Activated B cell treated with CpG ODN at 0.5 μM for 24 hours (primary cell): ENCODE data around the gene COL16A1. TPM values are rescaled to one million over a fixed set of nuclear protein-coding genes. Genes with fewer than 3 reads are reported as not detected.

Experiments
- ATAC-seq: fragments of 200-7000 bp; cut with Tn5 transposase; one replicate; pipeline ENCODE4 v1.10.0; 2021; ENCODE audit warnings: low read depth, mild to moderate bottlenecking, moderate library complexity
- CTCF ChIA-PET: fragments of 350-600 bp; sonication (Branson Sonifier 250); formaldehyde crosslinking; loops from one replicate; lab custom pipeline; 2021; ENCODE audit warnings: antibody characterized with exemption; lab: Charles Lee
- POLR2A ChIA-PET: fragments of 350-600 bp; sonication (Branson Sonifier 250); formaldehyde crosslinking; loops from one replicate; lab custom pipeline; 2021; ENCODE audit warnings: antibody characterized with exemption; lab: Charles Lee
- DNase-seq: peaks from one replicate; pipeline ENCODE4 v3.0.0; 2022
- H3K27ac Mint-ChIP-seq: one replicate; pipeline ENCODE4 v1.8.0; 2020; ENCODE audit warnings: mixed read lengths
- H3K27me3 Mint-ChIP-seq: one replicate; pipeline ENCODE4 v1.8.0; 2021; ENCODE audit warnings: mixed read lengths
- H3K36me3 Mint-ChIP-seq: one replicate; pipeline ENCODE4 v1.8.0; 2021; ENCODE audit warnings: low read depth, mixed read lengths
- H3K4me1 Mint-ChIP-seq: one replicate; pipeline ENCODE4 v1.8.0; 2021; ENCODE audit warnings: mixed read lengths
- H3K4me3 Mint-ChIP-seq: one replicate; pipeline ENCODE4 v1.8.0; 2020; ENCODE audit warnings: mild to moderate bottlenecking, mixed read lengths
- H3K9me3 Mint-ChIP-seq: one replicate; pipeline ENCODE4 v1.8.0; 2020; ENCODE audit warnings: mixed read lengths
- intact Hi-C: fragments of 100-400 bp; cut with micrococcal nuclease; formaldehyde crosslinking; loops from one replicate; pipeline ENCODE4 v1.15.1; 2024
- total RNA-seq: library from RNA; stranded (reverse); gene quantifications from 2 replicates; pipeline ENCODE4 v1.2.3, GENCODE V29; 2022
- TF ChIP-seq, protein P1 (sequence below): fragments of 200-600 bp; IDR thresholded peaks from one replicate; pipeline ENCODE4 v1.8.0; 2022; ENCODE audit warnings: antibody characterized with exemption, mild to moderate bottlenecking

The COL16A1 gene
- total RNA-seq, 1 donor from 2014 or later, result 0.31 TPM

DNA sequence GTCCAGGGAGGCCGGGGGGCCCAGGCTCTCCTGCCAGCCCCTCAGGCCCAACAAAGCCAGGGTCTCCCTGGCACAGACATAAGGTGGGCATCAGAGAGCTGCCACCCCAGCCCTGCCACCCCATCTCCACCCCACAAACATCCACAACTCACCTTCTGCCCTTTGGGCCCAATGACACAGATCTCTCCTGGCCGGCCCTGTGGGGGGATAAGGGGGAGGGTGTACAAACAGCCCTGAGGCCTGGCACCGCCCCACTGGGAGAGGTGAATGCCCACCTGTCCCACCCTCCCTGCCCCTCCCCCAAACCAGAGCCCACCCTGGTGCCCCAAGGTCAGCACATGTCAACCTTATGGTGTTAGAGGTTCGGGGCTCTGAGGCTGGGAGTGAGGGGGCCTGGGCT is 12.4 kb downstream of the COL16A1 start:
- intact Hi-C loops, result no loop called here
- CTCF ChIA-PET, result no interaction called here
- no peak for ATAC-seq
- Mint-ChIP-seq H3K4me1 (no peaks in the 10 kb centered on the region), H3K27ac (no peak overlapping the region), H3K27me3 (peaks cover 18% of the 10 kb centered on the region), H3K36me3 (no peaks in the 10 kb centered on the region), H3K9me3 (no peaks in the 10 kb centered on the region), H3K4me3 (no peak overlapping the region)
- POLR2A ChIA-PET, result no interaction called here
- DNase-seq, result no peak
- TF ChIP-seq, protein P1, sequence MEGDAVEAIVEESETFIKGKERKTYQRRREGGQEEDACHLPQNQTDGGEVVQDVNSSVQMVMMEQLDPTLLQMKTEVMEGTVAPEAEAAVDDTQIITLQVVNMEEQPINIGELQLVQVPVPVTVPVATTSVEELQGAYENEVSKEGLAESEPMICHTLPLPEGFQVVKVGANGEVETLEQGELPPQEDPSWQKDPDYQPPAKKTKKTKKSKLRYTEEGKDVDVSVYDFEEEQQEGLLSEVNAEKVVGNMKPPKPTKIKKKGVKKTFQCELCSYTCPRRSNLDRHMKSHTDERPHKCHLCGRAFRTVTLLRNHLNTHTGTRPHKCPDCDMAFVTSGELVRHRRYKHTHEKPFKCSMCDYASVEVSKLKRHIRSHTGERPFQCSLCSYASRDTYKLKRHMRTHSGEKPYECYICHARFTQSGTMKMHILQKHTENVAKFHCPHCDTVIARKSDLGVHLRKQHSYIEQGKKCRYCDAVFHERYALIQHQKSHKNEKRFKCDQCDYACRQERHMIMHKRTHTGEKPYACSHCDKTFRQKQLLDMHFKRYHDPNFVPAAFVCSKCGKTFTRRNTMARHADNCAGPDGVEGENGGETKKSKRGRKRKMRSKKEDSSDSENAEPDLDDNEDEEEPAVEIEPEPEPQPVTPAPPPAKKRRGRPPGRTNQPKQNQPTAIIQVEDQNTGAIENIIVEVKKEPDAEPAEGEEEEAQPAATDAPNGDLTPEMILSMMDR, result no peak

DNA sequence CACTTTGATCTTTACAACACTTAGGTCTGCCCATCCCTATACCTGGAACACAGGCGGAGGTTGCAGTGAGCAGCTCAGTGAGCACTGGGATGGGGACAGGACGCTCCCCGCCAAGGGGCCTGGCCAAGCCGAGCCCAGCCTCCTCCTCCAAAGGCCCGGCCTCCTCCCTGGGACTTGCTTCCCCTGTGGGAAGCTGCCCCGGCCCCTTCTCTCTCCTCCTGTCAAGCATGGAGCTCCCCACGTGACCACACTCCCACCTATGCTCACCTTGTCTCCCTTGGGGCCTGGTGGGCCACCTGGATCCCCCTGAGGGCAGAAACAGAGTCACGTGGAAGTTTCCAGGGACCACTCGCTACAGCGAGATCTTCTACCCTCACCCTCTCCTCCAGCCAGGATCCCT is 12.9 kb downstream of the COL16A1 start:
- Mint-ChIP-seq H3K4me1 (no peaks in the 10 kb centered on the region), H3K27ac (no peak overlapping the region), H3K4me3 (no peak overlapping the region), H3K36me3 (no peaks in the 10 kb centered on the region), H3K27me3 (peaks cover 22% of the 10 kb centered on the region), H3K9me3 (no peaks in the 10 kb centered on the region)
- POLR2A ChIA-PET, result no interaction called here
- DNase-seq (no peak), ATAC-seq (no peak)
- CTCF ChIA-PET, result no interaction called here
- intact Hi-C loops, result no loop called here
- TF ChIP-seq, protein P1, result no peak

DNA sequence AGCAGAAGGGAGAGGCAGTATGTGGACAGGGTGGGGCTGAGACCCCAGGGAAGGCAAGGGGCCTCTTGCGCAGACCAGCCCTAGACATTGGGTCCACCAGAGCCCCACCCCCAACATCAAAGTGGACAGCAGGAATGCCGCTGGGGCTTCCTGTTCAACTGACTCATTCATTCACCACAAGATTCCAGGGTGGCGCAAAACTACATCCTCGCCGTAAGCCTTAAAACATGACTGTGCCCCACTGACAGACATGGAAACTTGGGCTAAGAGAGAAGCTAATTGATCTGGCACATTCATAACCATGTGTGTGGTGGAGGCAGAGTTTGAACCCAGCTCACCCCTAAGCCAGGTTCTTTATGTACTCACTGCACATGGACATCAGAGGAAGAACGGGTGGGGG is 14.0 kb downstream of the COL16A1 start:
- Mint-ChIP-seq H3K4me1 (no peaks in the 10 kb centered on the region), H3K27me3 (peaks cover 24% of the 10 kb centered on the region), H3K4me3 (no peak overlapping the region), H3K36me3 (no peaks in the 10 kb centered on the region), H3K9me3 (no peaks in the 10 kb centered on the region), H3K27ac (no peak overlapping the region)
- ChIA-PET POLR2A (no interaction called here), CTCF (no interaction called here)
- ATAC-seq (no peak), DNase-seq (no peak)
- intact Hi-C loops, result no loop called here
- TF ChIP-seq, protein P1, result no peak

DNA sequence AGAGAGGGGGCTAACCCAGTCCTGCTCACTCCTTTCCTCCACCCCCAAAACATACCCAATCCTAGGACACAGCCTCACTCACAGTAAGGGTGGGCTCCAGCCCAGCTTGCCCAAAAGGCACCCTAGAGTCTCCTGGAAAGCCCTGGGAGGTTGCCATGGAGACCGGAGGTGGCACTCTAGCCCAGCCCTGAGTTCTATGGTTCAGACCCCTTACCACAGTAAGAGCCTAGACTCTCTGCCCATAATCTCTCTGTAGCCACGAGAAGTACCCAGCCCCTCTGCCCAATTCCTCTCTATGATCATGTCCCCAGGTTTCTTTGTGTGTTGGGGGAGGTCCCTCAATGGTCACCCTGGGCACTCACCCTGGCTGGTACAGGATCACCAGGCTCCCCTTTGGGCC is 14.4 kb downstream of the COL16A1 start:
- Mint-ChIP-seq H3K4me1 (no peaks in the 10 kb centered on the region), H3K27ac (no peak overlapping the region), H3K36me3 (no peaks in the 10 kb centered on the region), H3K9me3 (no peaks in the 10 kb centered on the region), H3K27me3 (peaks cover 26% of the 10 kb centered on the region), H3K4me3 (no peak overlapping the region)
- ATAC-seq (no peak), DNase-seq (no peak)
- CTCF ChIA-PET, result no interaction called here
- POLR2A ChIA-PET, result no interaction called here
- TF ChIP-seq, protein P1, result no peak
- intact Hi-C loops, result no loop called here

DNA sequence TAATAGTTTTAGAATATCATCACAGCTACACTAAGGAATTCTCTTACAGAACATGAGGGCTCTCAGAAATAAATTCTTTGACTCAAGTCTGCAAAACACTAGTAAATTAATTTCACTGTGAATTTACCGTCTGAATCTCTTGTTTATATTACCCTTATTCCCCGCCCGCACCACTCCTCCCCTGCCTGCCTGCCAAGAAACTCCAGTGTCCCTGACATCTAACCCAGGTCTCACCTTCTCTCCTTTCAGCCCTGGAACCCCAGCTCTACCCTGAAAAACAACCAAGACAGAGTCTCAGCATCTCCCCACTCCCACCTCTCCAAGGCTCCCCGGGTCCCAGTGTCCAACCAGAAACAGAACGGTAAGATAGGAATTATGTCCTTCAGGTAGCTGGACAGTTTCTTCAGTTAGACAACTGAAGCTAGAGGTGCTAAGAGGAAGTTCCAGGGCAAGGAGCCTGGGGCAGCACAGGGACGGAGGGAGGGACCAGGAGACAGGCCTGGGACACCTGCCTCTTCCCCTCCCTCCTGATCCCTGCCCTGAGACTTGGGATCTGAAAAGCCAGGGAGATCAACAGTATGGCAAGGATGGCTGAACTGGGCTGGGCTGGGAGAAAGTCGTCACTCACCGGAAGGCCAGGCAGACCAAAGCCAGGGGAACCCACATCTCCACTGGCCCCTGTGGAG is 15.4 kb downstream of the COL16A1 start:
- H3K27me3 Mint-ChIP-seq, result peaks cover 26% of the 10 kb centered on the region
- no peaks in the 10 kb centered on the region for H3K4me1 Mint-ChIP-seq
- ChIA-PET CTCF (no interaction called here), POLR2A (no interaction called here)
- no peak for DNase-seq
- TF ChIP-seq, protein P1, result no peak
- H3K4me3 Mint-ChIP-seq, result no peak overlapping the region
- no peaks in the 10 kb centered on the region for H3K36me3 Mint-ChIP-seq
- no peak overlapping the region for H3K27ac Mint-ChIP-seq
- intact Hi-C loops, result no loop called here
- no peaks in the 10 kb centered on the region for H3K9me3 Mint-ChIP-seq
- ATAC-seq, result no peak
